Nephron (organoid): ENCODE results near the gene KCNT1.

Source experiments
- H3K27ac Mint-ChIP-seq, 3 experiments: 2 replicates each; pipeline ENCODE4 v1.8.0; 2020; ENCODE audit warnings: mixed read lengths in 3 of 3, mild to moderate bottlenecking in 2 of 3, moderate library complexity in 1 of 3
- H3K27me3 Mint-ChIP-seq: 2 replicates; pipeline ENCODE4 v1.8.0; 2021; ENCODE audit warnings: low read depth, mild to moderate bottlenecking, moderate library complexity, mixed read lengths
- H3K36me3 Mint-ChIP-seq: 2 replicates; pipeline ENCODE4 v1.8.0; 2020; ENCODE audit warnings: low read depth, mixed read lengths
- H3K4me1 Mint-ChIP-seq: 2 replicates; pipeline ENCODE4 v1.8.0; 2020; ENCODE audit warnings: mixed read lengths
- H3K4me3 Mint-ChIP-seq, 3 experiments: 2 replicates each; pipeline ENCODE4 v1.8.0; 2020; ENCODE audit warnings: mild to moderate bottlenecking in 3 of 3, mixed read lengths in 3 of 3, moderate library complexity in 2 of 3
- H3K9me3 Mint-ChIP-seq: 2 replicates; pipeline ENCODE4 v1.8.0; 2020; ENCODE audit warnings: mixed read lengths
- CTCF ChIP-seq, 3 experiments: fragments of 200-600 bp; sonication (generic); IDR thresholded peaks; one replicate each; pipeline ENCODE4 v1.5.0; 2021; ENCODE audit warnings: antibody characterized with exemption in 3 of 3; ENCODE audit not compliant: unreplicated experiment in 3 of 3

KCNT1 gene

GRCh38 chr9:135683401-135684034 is 18.5 kb upstream of the KCNT1 start:
- TF ChIP-seq CTCF (IDR thresholded peaks at IDR 0.05; ENCODE audit: unreplicated experiment in 3 of 3), result no peak
- Mint-ChIP-seq H3K9me3 (peaks cover 5% of the 10 kb centered on the region), H3K4me3 (no peak overlapping the region), H3K27ac (no peak overlapping the region), H3K4me1 (no peaks in the 10 kb centered on the region), H3K27me3 (peaks cover 15% of the 10 kb centered on the region), H3K36me3 (no peaks in the 10 kb centered on the region)

- Mint-ChIP-seq H3K4me1 (no peaks in the 10 kb centered on the region), H3K4me3 (no peak overlapping the region), H3K27ac (no peak overlapping the region), H3K36me3 (no peaks in the 10 kb centered on the region), H3K27me3 (peaks cover 9% of the 10 kb centered on the region), H3K9me3 (peaks cover 5% of the 10 kb centered on the region)
- TF ChIP-seq CTCF (IDR thresholded peaks at IDR 0.05; ENCODE audit: unreplicated experiment in 3 of 3), result no peak
Observed at GRCh38 chr9:135684691-135685090, 17.3 kb upstream of the KCNT1 start.

- Mint-ChIP-seq H3K4me1 (no peaks in the 10 kb centered on the region), H3K36me3 (no peaks in the 10 kb centered on the region), H3K4me3 (no peak overlapping the region), H3K27me3 (peaks cover 15% of the 10 kb centered on the region), H3K9me3 (no peaks in the 10 kb centered on the region), H3K27ac (no peak overlapping the region)
- no peak for TF ChIP-seq CTCF (IDR thresholded peaks at IDR 0.05; ENCODE audit: unreplicated experiment in 3 of 3)
Observed at GRCh38 chr9:135687216-135687615, 14.8 kb upstream of the KCNT1 start.

- H3K9me3 Mint-ChIP-seq, result no peaks in the 10 kb centered on the region
- no peak overlapping the region for H3K4me3 Mint-ChIP-seq
- no peaks in the 10 kb centered on the region for H3K4me1 Mint-ChIP-seq
- TF ChIP-seq CTCF (IDR thresholded peaks at IDR 0.05; ENCODE audit: unreplicated experiment in 3 of 3), result no peak
- no peak overlapping the region for H3K27ac Mint-ChIP-seq
- no peaks in the 10 kb centered on the region for H3K36me3 Mint-ChIP-seq
- H3K27me3 Mint-ChIP-seq, result peaks cover 19% of the 10 kb centered on the region
Observed at GRCh38 chr9:135689011-135689410, 13.0 kb upstream of the KCNT1 start.

GRCh38 chr9:135690836-135691570 is 11.0 kb upstream of the KCNT1 start:
- Mint-ChIP-seq H3K4me3 (peak overlapping the region in 1 of 3 experiments; percentile 45), H3K27me3 (peaks cover 20% of the 10 kb centered on the region), H3K27ac (no peak overlapping the region), H3K4me1 (no peaks in the 10 kb centered on the region), H3K36me3 (no peaks in the 10 kb centered on the region), H3K9me3 (no peaks in the 10 kb centered on the region)
- TF ChIP-seq CTCF (IDR thresholded peaks at IDR 0.05; ENCODE audit: unreplicated experiment in 3 of 3), result no peak

- no peaks in the 10 kb centered on the region for H3K4me1 Mint-ChIP-seq
- H3K9me3 Mint-ChIP-seq, result no peaks in the 10 kb centered on the region
Observed at GRCh38 chr9:135692410-135692809, 9.6 kb upstream of the KCNT1 start.

More at GRCh38 chr9:135692410-135692809, 9.6 kb upstream of the KCNT1 start:
- Mint-ChIP-seq H3K27ac (no peak overlapping the region), H3K36me3 (no peaks in the 10 kb centered on the region), H3K27me3 (peaks cover 20% of the 10 kb centered on the region), H3K4me3 (no peak overlapping the region)
- TF ChIP-seq CTCF (IDR thresholded peaks at IDR 0.05; ENCODE audit: unreplicated experiment in 3 of 3), result no peak
